Body of pancreas (tissue), 4 donors: Measurements from ENCODE around the gene KIAA0232. TPM values are rescaled to one million over a fixed set of nuclear protein-coding genes. Genes with fewer than 3 reads are reported as not detected.
A peak's percentile ranks its signal among the peaks of the same experiment; 100 is the strongest.
"Not testable (repeated sequence)": the region's sequence is repeated elsewhere in the genome, so short reads cannot be mapped to it uniquely, and the experiment has no call there.

ENCODE experiments used
- ATAC-seq: fragments of 150-250 bp; one replicate; pipeline ENCODE4 v1.9.1; 2016
- DNase-seq, 4 donors: peaks; one replicate each; pipeline ENCODE4 v3.0.0-alpha.2; 2019
- H3K27ac ChIP-seq, 4 donors: fragments of 200-600 bp; sonication (generic); 1 replicate in 3 of 4; 2 replicates in 1 of 4; pipeline versions ENCODE4 v1.5.1 to v1.6.1; 2016 to 2019; ENCODE audit warnings: mild to moderate bottlenecking in 1 of 4, mixed read lengths in 1 of 4, moderate library complexity in 1 of 4
- H3K27me3 ChIP-seq, 2 donors: fragments of 200-600 bp; sonication (generic); one replicate each; pipeline ENCODE4 v1.6.0; 2016; ENCODE audit warnings: mild to moderate bottlenecking in 1 of 2
- H3K36me3 ChIP-seq, 2 donors: fragments of 200-600 bp; sonication (generic); replicated peaks in 1 of 2; 2 replicates each; pipeline ENCODE4 v1.5.1; 2016; ENCODE audit warnings: low read depth in 2 of 2; ENCODE audit not compliant: insufficient read depth in 1 of 2
- H3K4me1 ChIP-seq: fragments of 200-600 bp; sonication (generic); one replicate; pipeline ENCODE4 v1.6.0; 2016
- H3K4me3 ChIP-seq, 2 donors: fragments of 200-600 bp; sonication (generic); 1 replicate in 1 of 2; 2 replicates in 1 of 2; pipeline ENCODE4 v1.5.1; 2016 to 2019
- H3K9me3 ChIP-seq, 3 donors: fragments of 200-600 bp; sonication (generic); 1 replicate in 2 of 3; 2 replicates in 1 of 3; pipeline ENCODE4 v1.5.1; 2016
- CTCF ChIP-seq, 7 experiments: fragments of 450-650 bp in 4 of 7; fragments of 200-600 bp in 3 of 7; sonication (generic) in 3 of 7; IDR thresholded peaks; one replicate each; pipeline ENCODE4 v1.5.1; 2016 to 2019; ENCODE audit warnings: antibody characterized with exemption in 7 of 7
- POLR2A ChIP-seq, 3 donors: fragments of 450-650 bp; IDR thresholded peaks; one replicate each; pipeline ENCODE4 v1.6.1; 2016; ENCODE audit warnings: antibody characterized with exemption in 3 of 3, mild to moderate bottlenecking in 2 of 3
- WGBS, 2 donors: methylation state at CpG; one replicate each; pipeline ENCODE4 v1.1.5; 2017; 5-methylcytosine and 5-hydroxymethylcytosine counted together
- intact Hi-C: fragments of 100-400 bp; cut with DNase I; formaldehyde crosslinking; loops from one replicate; pipeline ENCODE4 v1.15.1; 2023
- total RNA-seq, 2 donors: library from RNA; depleted of rRNA; stranded (reverse); fragments of >200 nt; gene quantifications; one replicate each; pipeline ENCODE4 v1.1.0, GENCODE V29; 2016

The KIAA0232 gene
- total RNA-seq, 2 donors from 2014 or later = 9.6 to 15.0 TPM

- DNase-seq (no peak), ATAC-seq (no peak)
- H3K36me3 ChIP-seq = no peaks in the 10 kb centered on the region
- H3K27me3 ChIP-seq = no peaks in the 10 kb centered on the region
- intact Hi-C loops = no loop called here
- H3K4me1 ChIP-seq = peaks cover 3% of the 10 kb centered on the region
- WGBS, 2 donors = 77 to 91% methylated on average over 8 to 12 of the region's 12 CpGs
- TF ChIP-seq POLR2A (IDR thresholded peaks at IDR 0.05) (no peak), CTCF (IDR thresholded peaks at IDR 0.05) (no peak)
- H3K27ac ChIP-seq = no peak overlapping the region
- H3K9me3 ChIP-seq = no peaks in the 10 kb centered on the region
- H3K4me3 ChIP-seq = no peak overlapping the region
Observed at GRCh38 chr4:6900956-6901355, 118.4 kb downstream of the KIAA0232 start.

GRCh38 chr4:6901669-6902317, 119.3 kb downstream of the KIAA0232 start:
- TF ChIP-seq CTCF (IDR thresholded peaks at IDR 0.05) = no peak
- TF ChIP-seq POLR2A (IDR thresholded peaks at IDR 0.05) = no peak
- WGBS, 2 donors = 55 to 75% methylated on average over 23 to 24 of the region's 24 CpGs
- no peak for DNase-seq
- H3K27ac ChIP-seq = no peak overlapping the region
- H3K4me1 ChIP-seq = peaks cover 3% of the 10 kb centered on the region
- no peak overlapping the region for H3K4me3 ChIP-seq
- ATAC-seq = no peak
- no peaks in the 10 kb centered on the region for H3K9me3 ChIP-seq
- intact Hi-C loops = no loop called here
- H3K27me3 ChIP-seq = no peaks in the 10 kb centered on the region
- H3K36me3 ChIP-seq = no peaks in the 10 kb centered on the region

GRCh38 chr4:6902318-6903042, 120.0 kb downstream of the KIAA0232 start:
- intact Hi-C loops = no loop called here
- H3K27me3 ChIP-seq = no peaks in the 10 kb centered on the region
- H3K4me3 ChIP-seq = no peak overlapping the region
- H3K4me1 ChIP-seq = peaks cover 5% of the 10 kb centered on the region
- no peak overlapping the region for H3K27ac ChIP-seq
- H3K9me3 ChIP-seq = no peaks in the 10 kb centered on the region
- WGBS, 2 donors = 68 to 70% methylated on average over 18 to 27 of the region's 27 CpGs
- H3K36me3 ChIP-seq = no peaks in the 10 kb centered on the region
- TF ChIP-seq POLR2A (IDR thresholded peaks at IDR 0.05) (no peak), CTCF (IDR thresholded peaks at IDR 0.05) (no peak)
- ATAC-seq = no peak
- no peak for DNase-seq

- no peaks in the 10 kb centered on the region for H3K36me3 ChIP-seq
- no peaks in the 10 kb centered on the region for H3K9me3 ChIP-seq
- peaks cover 25% of the 10 kb centered on the region for H3K4me1 ChIP-seq
- no peak overlapping the region for H3K27ac ChIP-seq
- no peak for ATAC-seq
- TF ChIP-seq POLR2A (IDR thresholded peaks at IDR 0.05) (no peak), CTCF (IDR thresholded peaks at IDR 0.05) (no peak)
- WGBS, 2 donors = 79 to 84% methylated on average over 12 to 13 of the region's 13 CpGs
- no peaks in the 10 kb centered on the region for H3K27me3 ChIP-seq
- H3K4me3 ChIP-seq = no peak overlapping the region
- intact Hi-C loops = loop anchor here (5.0 kb wide), 1 partner anchor 167 kb away; no protein-coding TSS in a partner anchor
- DNase-seq = peak in 1 of 4 donors; percentile 54
Observed at GRCh38 chr4:6905516-6906445, 123.3 kb downstream of the KIAA0232 start.

GRCh38 chr4:6906486-6906885, 124.0 kb downstream of the KIAA0232 start:
- H3K9me3 ChIP-seq, ATAC-seq, H3K4me3 ChIP-seq, H3K36me3 ChIP-seq, H3K27ac ChIP-seq, DNase-seq, H3K27me3 ChIP-seq: not testable (repeated sequence)
- H3K4me1 ChIP-seq = peaks cover 32% of the 10 kb centered on the region
- intact Hi-C loops = loop anchor here (5.0 kb wide), 1 partner anchor 166 kb away; no protein-coding TSS in a partner anchor
- 82 to 86% methylated on average over 6 of the region's 6 CpGs for WGBS, 2 donors
